WERI-Rb-1 (cell line): Measurements from ENCODE around the gene REST.

Experiments used
- DNase-seq: peaks from one replicate; pipeline ENCODE4 v3.0.0-alpha.2; 2020
- H3K27ac ChIP-seq: fragments of 250-450 bp; sonication (Bioruptor Pico); 2 replicates; pipeline ENCODE4 v1.5.1; 2020; ENCODE audit warnings: mild to moderate bottlenecking, moderate library complexity
- H3K27me3 ChIP-seq: fragments of 250-450 bp; sonication (Bioruptor Pico); 2 replicates; pipeline ENCODE4 v1.5.1; 2021; ENCODE audit warnings: mild to moderate bottlenecking, low read depth, moderate library complexity; ENCODE audit not compliant: insufficient read depth, severe bottlenecking
- H3K36me3 ChIP-seq: fragments of 250-450 bp; sonication (Bioruptor Pico); 2 replicates; pipeline ENCODE4 v1.5.1; 2020; ENCODE audit warnings: mild to moderate bottlenecking, moderate library complexity
- H3K4me3 ChIP-seq: 2 replicates; pipeline ENCODE4 v1.5.1; 2011; ENCODE audit warnings: low read depth, mild to moderate bottlenecking, control low read depth, low read length
- H3K9me3 ChIP-seq: fragments of 250-450 bp; sonication (Bioruptor Pico); 2 replicates; pipeline ENCODE4 v1.5.1; 2021; ENCODE audit warnings: mild to moderate bottlenecking, moderate library complexity; ENCODE audit not compliant: severe bottlenecking
- TF ChIP-seq, protein P1 (sequence below): IDR thresholded peaks from 2 replicates; pipeline ENCODE4 v1.5.1; 2011; ENCODE audit warnings: low read depth, mild to moderate bottlenecking, control low read depth, inconsistent platforms, low read length

The REST gene

GRCh38 chr4:56907489-56908205, at the start of gene REST:
Gene REST, plus strand, starts transcription at chr4:56907900. Its CDS starts 2,739 bp downstream, at chr4:56910639.
- DNase-seq: peak; percentile 70
- H3K9me3 ChIP-seq: no peaks in the 10 kb centered on the region

GRCh38 chr4:56859841-56860240, 47.9 kb upstream of the REST start:
- Histone ChIP-seq H3K9me3 (no peaks in the 10 kb centered on the region), H3K27ac (no peak overlapping the region), H3K36me3 (no peaks in the 10 kb centered on the region), H3K27me3 (no peaks in the 10 kb centered on the region), H3K4me3 (no peak overlapping the region)
- TF ChIP-seq, protein P1, sequence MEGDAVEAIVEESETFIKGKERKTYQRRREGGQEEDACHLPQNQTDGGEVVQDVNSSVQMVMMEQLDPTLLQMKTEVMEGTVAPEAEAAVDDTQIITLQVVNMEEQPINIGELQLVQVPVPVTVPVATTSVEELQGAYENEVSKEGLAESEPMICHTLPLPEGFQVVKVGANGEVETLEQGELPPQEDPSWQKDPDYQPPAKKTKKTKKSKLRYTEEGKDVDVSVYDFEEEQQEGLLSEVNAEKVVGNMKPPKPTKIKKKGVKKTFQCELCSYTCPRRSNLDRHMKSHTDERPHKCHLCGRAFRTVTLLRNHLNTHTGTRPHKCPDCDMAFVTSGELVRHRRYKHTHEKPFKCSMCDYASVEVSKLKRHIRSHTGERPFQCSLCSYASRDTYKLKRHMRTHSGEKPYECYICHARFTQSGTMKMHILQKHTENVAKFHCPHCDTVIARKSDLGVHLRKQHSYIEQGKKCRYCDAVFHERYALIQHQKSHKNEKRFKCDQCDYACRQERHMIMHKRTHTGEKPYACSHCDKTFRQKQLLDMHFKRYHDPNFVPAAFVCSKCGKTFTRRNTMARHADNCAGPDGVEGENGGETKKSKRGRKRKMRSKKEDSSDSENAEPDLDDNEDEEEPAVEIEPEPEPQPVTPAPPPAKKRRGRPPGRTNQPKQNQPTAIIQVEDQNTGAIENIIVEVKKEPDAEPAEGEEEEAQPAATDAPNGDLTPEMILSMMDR: no peak
- DNase-seq: no peak

More at GRCh38 chr4:56907489-56908205, at the start of gene REST:
- Histone ChIP-seq H3K4me3 (peak within 1 kb of the TSS; percentile 75), H3K27me3 (no peaks in the 10 kb centered on the region), H3K36me3 (peaks cover 6% of the 10 kb centered on the region), H3K27ac (peak within 1 kb of the TSS; percentile 45; the same call in 1 of the 2 replicates)
- TF ChIP-seq, protein P1: no peak

GRCh38 chr4:56860781-56861180, 46.9 kb upstream of the REST start:
- H3K4me3 ChIP-seq: no peak overlapping the region
- TF ChIP-seq, protein P1: no peak
- DNase-seq: no peak
- no peaks in the 10 kb centered on the region for H3K36me3 ChIP-seq
- H3K9me3 ChIP-seq: no peaks in the 10 kb centered on the region
- no peak overlapping the region for H3K27ac ChIP-seq
- H3K27me3 ChIP-seq: no peaks in the 10 kb centered on the region

DNA sequence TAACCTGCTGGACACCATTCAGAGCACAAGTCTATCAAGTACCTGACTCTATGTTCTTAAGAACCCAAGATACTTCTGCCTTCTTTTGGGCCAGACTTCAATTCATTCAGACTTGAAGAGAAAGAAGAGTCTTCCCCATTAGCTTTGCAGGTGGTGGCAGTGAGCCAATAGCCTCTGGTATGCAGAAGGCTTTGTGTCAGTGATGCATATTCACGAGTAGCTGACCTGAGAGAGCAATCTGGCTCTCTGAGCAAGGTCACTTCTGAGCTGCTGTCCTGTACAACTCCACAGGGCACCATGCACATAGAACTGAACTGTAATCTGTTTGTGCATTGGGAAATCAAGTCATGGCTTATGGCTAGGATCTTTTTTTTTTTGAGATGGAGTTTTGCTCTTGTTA, 46.3 kb upstream of the REST start:
- no peak overlapping the region for H3K27ac ChIP-seq
- H3K9me3 ChIP-seq: no peaks in the 10 kb centered on the region
- H3K4me3 ChIP-seq: no peak overlapping the region
- H3K36me3 ChIP-seq: no peaks in the 10 kb centered on the region
- no peak for DNase-seq
- TF ChIP-seq, protein P1: no peak
- no peaks in the 10 kb centered on the region for H3K27me3 ChIP-seq

DNA sequence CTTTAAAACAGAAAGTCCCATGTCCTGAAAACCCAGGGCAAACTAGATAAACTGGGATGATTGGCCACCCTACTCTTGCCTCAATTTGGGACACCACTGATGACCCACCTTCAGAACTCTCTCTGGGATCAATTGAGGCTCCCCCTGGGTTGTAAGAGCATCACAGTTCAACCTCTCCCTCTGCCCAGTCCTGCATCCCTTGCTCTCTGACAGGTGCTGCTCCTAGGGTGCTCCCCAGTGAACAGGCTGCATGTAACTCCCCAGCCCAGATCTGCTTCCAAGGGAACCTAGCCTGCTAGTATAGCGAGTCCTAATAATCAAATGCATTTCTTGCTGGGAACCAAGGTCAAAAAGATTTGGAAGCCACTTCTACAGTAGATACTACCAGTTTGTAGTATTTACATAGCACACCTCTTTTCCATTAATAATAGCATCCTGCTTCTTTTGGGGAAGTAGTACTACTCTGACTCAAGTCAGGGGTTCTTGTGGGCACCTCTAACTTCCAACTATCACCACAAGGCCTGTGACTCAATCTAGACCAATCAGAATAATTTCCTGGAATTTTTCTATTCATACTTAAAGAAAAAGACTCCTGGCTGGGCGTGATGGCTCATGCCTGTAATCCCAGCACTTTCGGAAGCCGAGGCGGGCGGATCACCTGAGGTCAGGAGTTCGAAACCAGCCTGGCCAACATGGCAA, 44.1 kb upstream of the REST start:
- TF ChIP-seq, protein P1: no peak
- Histone ChIP-seq H3K9me3 (no peaks in the 10 kb centered on the region), H3K27me3 (no peaks in the 10 kb centered on the region), H3K4me3 (no peak overlapping the region), H3K36me3 (no peaks in the 10 kb centered on the region), H3K27ac (no peak overlapping the region)
- DNase-seq: no peak
